Midbrain (tissue), 1 donor: ENCODE data around the gene ADH7.
"Not testable (repeated sequence)": the region's sequence is repeated elsewhere in the genome, so short reads cannot be mapped to it uniquely, and the experiment has no call there.

Experiments
- DNase-seq: peaks from one replicate; lab custom pipeline; 2025; lab: John Stamatoyannopoulos, UW

Gene ADH7

DNA sequence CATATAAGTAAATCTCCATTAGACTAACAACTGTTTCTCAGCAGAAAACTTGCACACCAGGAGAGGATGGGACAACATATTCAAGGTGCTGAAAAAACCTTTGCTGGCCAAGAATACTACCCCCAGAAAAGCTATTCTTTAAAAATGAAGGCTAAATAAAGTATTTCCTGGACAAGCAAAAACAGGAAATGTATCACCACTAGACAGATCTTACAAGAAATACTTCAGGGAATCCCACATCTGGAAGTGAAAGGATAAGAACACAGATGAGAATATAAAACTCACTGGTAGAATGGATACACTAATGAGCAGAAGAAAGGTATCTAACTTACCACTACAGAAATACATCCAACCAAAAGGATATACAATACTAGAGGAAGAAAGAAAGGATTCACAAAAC, 55.6 kb downstream of the ADH7 start:
- no peak for DNase-seq

DNA sequence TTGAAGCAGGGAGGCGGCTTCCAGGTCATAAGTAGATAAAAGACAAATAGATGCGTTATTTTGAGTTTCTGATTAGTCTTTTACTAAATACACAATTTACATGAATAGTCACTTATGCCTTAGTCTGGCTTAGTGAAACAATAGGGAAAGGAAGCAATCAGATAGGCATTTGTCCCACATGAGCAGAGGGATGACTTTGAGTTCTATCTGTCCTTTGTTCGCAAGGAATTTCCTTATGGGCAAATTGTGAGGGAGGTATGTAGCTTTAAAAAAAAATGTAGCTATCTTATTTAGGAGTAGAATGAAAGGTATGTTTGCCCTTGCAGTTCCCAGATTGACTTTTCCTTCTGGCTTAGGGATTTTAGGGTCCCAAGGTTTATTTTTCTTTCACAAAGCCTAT, 56.3 kb downstream of the ADH7 start:
- no peak for DNase-seq

DNA sequence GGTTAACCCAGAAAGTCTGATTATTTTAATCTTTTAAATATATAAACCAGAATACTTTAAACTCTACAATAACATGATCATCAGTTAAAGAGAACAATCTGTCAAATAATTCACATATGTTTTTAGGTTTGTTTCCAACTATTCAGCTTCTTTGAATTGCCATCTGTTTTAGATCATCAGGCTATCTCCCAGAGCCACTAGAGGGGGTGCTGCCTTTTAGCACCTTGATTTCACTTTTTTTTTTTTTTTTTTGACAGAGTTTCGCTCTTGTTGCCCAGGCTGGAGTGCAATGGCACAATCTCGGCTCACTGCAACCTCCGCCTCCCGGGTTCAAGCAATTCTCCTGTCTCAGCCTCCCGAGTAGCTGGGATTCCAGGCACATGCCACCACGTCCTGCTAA, 57.8 kb downstream of the ADH7 start:
- DNase-seq = not testable (repeated sequence)

DNA sequence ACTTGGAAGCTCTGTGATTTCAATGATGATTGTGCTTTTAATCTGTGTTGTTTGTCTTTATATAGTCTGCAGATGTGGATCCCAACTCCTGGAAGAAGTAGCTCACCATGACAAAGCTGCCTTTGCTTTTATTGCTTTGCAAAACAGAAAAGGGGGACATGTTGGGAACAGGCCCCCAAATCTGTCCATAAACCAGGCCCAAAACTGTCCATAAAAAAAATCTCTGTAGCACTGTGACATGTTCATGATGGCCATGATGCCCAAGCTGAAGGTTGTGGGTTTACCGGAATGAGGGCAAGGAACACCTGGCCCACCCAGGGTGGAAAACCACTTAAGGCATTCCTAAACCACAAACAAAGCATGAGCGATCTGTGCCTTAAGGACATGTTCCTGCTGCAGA, 62.7 kb downstream of the ADH7 start:
- not testable (repeated sequence) for DNase-seq

DNA sequence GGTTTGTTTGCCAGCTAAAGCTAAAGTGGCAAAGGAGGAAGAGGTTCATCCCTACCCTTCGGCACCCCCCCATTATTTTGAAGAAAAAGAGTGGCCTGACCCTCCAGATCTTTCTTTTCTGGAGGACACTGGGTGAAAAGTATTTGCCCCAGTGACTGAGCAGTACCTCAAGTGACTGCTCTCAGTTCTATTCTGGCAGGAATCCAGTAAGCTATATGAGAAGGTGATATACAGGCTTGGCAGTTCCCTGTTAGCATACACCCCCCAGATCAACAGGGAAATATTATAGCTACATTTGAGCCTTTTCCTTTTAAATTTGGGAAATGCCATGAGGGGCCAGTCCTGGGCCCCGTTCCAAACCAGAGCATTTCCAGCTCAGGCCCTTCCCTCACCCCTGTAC, 67.3 kb downstream of the ADH7 start:
- DNase-seq = not testable (repeated sequence)

DNA sequence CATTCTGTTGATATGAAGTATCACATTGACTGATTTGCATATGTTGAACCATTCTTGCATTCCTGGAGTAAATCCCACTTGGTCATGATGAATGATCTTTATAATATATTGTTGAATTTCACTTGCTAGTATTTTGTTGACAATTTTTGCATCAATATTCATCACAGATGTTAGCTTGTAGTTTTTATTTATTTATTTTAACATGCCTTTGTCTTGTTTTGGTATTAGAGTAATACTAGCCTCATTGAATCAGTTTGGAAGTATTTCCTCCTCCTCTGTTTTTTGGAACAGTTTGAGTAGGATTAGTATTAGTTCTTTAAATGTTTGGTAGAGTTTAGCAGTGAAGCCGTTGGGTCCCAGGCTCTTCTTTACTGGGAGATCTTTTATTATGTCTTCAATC, 68.7 kb downstream of the ADH7 start:
- no peak for DNase-seq

DNA sequence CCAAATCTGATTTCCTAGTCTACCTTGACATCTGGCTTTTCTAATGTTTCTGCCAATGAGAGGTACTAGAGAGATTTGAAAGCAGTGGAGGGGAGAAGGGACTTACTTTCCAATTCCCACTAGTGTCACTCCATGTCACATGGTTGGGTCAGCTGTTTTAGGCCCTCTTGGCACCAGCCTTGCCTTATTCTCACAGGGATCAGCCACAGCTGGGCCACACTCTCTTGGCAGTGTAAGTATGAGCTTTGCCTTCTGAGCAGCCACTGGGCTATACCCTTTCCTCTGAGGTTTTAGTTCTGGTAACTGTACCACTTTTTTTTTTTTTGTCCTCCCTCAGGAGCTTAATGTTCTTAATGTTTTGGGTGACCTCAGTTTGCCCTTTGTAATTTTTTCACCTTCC, 72.4 kb downstream of the ADH7 start:
- DNase-seq = no peak
